WTC11 (cell line): ENCODE data around the gene ZNF33A. TPM values are rescaled to one million over a fixed set of nuclear protein-coding genes. Genes with fewer than 3 reads are reported as not detected.

Experiments used
- ATAC-seq: fragments of 200-7000 bp; cut with Tn5 transposase; 2 replicates; pipeline ENCODE4 v1.10.0; 2021; ENCODE audit warnings: mild to moderate bottlenecking, moderate library complexity
- CTCF ChIA-PET: fragments of 300-600 bp; sonication (Branson Sonifier 250); formaldehyde crosslinking; loops from one replicate; lab custom pipeline; 2021; ENCODE audit warnings: antibody characterized with exemption; lab: Charles Lee
- POLR2A ChIA-PET: fragments of 350-600 bp; sonication (Branson Sonifier 250); formaldehyde crosslinking; loops from one replicate; lab custom pipeline; 2021; ENCODE audit warnings: antibody characterized with exemption; lab: Charles Lee
- DNase-seq: peaks from one replicate; pipeline ENCODE4 v3.0.0; 2021; ENCODE audit warnings: low spot score
- H3K27ac Mint-ChIP-seq: 2 replicates; pipeline ENCODE4 v1.8.0; 2021; ENCODE audit warnings: mixed read lengths
- H3K27me3 Mint-ChIP-seq: 2 replicates; pipeline ENCODE4 v1.8.0; 2021; ENCODE audit warnings: low read depth, mild to moderate bottlenecking, moderate library complexity, mixed read lengths
- H3K36me3 Mint-ChIP-seq: 2 replicates; pipeline ENCODE4 v1.8.0; 2021; ENCODE audit warnings: mixed read lengths
- H3K4me1 Mint-ChIP-seq: 2 replicates; pipeline ENCODE4 v1.8.0; 2022; ENCODE audit warnings: mixed read lengths
- H3K4me3 Mint-ChIP-seq: 2 replicates; pipeline ENCODE4 v1.8.0; 2021; ENCODE audit warnings: mild to moderate bottlenecking, moderate library complexity, mixed read lengths
- H3K9me3 Mint-ChIP-seq: 2 replicates; pipeline ENCODE4 v1.8.0; 2021; ENCODE audit warnings: mixed read lengths
- CREB1 ChIP-seq: sonication (generic); formaldehyde crosslinking; IDR thresholded peaks from 2 replicates; pipeline ENCODE4 v1.8.0; 2023; ENCODE audit warnings: mild to moderate bottlenecking, missing genetic modification reagents
- CREM ChIP-seq: sonication (generic); formaldehyde crosslinking; IDR thresholded peaks from 2 replicates; pipeline ENCODE4 v1.8.1; 2022; ENCODE audit warnings: mild to moderate bottlenecking, missing genetic modification reagents, moderate library complexity
- ESRRA ChIP-seq: sonication (generic); formaldehyde crosslinking; IDR thresholded peaks from 2 replicates; pipeline ENCODE4 v1.8.1; 2022; ENCODE audit warnings: mild to moderate bottlenecking, missing genetic modification reagents, borderline replicate concordance
- GABPB1 ChIP-seq: sonication (generic); formaldehyde crosslinking; IDR thresholded peaks from 2 replicates; pipeline ENCODE4 v1.8.1; 2023; ENCODE audit warnings: mild to moderate bottlenecking, missing genetic modification reagents
- GRHL2 ChIP-seq: fragments of 250-450 bp; sonication (Bioruptor Pico); IDR thresholded peaks from 2 replicates; pipeline ENCODE4 v1.8.0; 2022; ENCODE audit warnings: mild to moderate bottlenecking, moderate library complexity; ENCODE audit not compliant: insufficient replicate concordance, severe bottlenecking
- JUN ChIP-seq: sonication (generic); formaldehyde crosslinking; IDR thresholded peaks from 2 replicates; pipeline ENCODE4 v1.8.0; 2023; ENCODE audit warnings: mild to moderate bottlenecking, missing genetic modification reagents
- NFE2L1 ChIP-seq: sonication (generic); formaldehyde crosslinking; IDR thresholded peaks from 2 replicates; pipeline ENCODE4 v1.8.1; 2023; ENCODE audit warnings: missing genetic modification reagents
- NR1H2 ChIP-seq: sonication (generic); formaldehyde crosslinking; IDR thresholded peaks from 2 replicates; pipeline ENCODE4 v1.9.0; 2021; ENCODE audit warnings: mild to moderate bottlenecking, moderate library complexity, missing genetic modification reagents
- NR2C2 ChIP-seq: sonication (generic); formaldehyde crosslinking; IDR thresholded peaks from 2 replicates; pipeline ENCODE4 v1.8.0; 2022; ENCODE audit warnings: mild to moderate bottlenecking, missing genetic modification reagents
- ZNF138 ChIP-seq: sonication (generic); formaldehyde crosslinking; conservative IDR thresholded peaks from 2 replicates; pipeline ENCODE4 v1.8.1; 2022; ENCODE audit warnings: mild to moderate bottlenecking, moderate library complexity, missing genetic modification reagents
- ZNF396 ChIP-seq: fragments of 250-450 bp; sonication (Bioruptor Pico); IDR thresholded peaks from 2 replicates; pipeline ENCODE4 v1.8.0; 2021; ENCODE audit warnings: mild to moderate bottlenecking, moderate library complexity, borderline replicate concordance
- total RNA-seq: library from RNA; stranded (reverse); gene quantifications from 3 replicates; pipeline ENCODE4 v1.2.3, GENCODE V29; 2021
- TF ChIP-seq, protein P1 (sequence below): fragments of 250-450 bp; sonication (Bioruptor Pico); IDR thresholded peaks from 2 replicates; pipeline ENCODE4 v1.9.0; 2021; ENCODE audit warnings: mild to moderate bottlenecking, borderline replicate concordance
- TF ChIP-seq, protein P2 (sequence below): sonication (generic); formaldehyde crosslinking; IDR thresholded peaks from 2 replicates; pipeline ENCODE4 v1.8.1; 2023; ENCODE audit warnings: mild to moderate bottlenecking, missing genetic modification reagents, borderline replicate concordance
- TF ChIP-seq, protein P3 (sequence below): fragments of 200-600 bp; IDR thresholded peaks from 2 replicates; pipeline ENCODE4 v1.8.0; 2022; ENCODE audit warnings: antibody characterized with exemption
- TF ChIP-seq, protein P4 (sequence below): fragments of 250-450 bp; sonication (Bioruptor Pico); IDR thresholded peaks from 2 replicates; pipeline ENCODE4 v1.9.0; 2021; ENCODE audit warnings: mild to moderate bottlenecking
- TF ChIP-seq, protein P5 (sequence below): sonication (generic); formaldehyde crosslinking; IDR thresholded peaks from 2 replicates; pipeline ENCODE4 v1.8.0; 2023; ENCODE audit warnings: mild to moderate bottlenecking, missing genetic modification reagents

Gene ZNF33A
- total RNA-seq, 1 experiment from 2014 or later: 32.2 TPM

DNA sequence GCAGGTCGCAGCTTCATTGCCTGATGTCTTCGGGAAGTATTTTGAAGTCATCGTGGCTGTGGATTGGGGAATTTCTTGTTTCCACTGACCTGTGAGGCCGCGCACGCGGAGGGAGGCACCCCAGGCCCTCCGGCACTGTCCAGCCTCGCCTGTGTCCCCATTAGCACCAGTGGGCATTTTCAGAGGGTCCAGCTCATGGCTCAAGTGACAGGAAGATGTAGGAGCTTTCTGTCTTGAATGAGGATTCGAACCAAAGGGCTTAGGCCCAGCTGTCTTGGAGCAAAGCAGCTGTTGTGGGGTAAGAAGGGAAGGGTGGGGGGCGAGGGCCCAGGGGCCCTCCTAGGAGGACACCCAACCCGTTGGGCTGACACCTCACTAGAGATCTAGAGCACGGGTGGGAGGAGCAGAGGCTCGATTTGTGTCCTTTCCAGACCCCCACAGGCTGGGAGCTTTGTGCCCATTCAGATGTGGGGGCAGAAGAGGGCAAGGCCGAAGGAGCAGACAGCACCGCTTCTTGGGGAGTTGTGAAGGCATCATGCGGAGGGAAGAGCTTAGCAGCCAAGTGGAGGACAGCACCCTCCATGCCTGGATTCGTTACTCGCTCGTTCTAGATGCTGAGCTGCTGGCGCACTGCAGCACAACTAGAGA lies 84.6 kb downstream of the ZNF33A start (continued):
- TF ChIP-seq GABPB1 (no peak), NR2C2 (CRISPR knock-in tag) (no peak), ESRRA (no peak)

DNA sequence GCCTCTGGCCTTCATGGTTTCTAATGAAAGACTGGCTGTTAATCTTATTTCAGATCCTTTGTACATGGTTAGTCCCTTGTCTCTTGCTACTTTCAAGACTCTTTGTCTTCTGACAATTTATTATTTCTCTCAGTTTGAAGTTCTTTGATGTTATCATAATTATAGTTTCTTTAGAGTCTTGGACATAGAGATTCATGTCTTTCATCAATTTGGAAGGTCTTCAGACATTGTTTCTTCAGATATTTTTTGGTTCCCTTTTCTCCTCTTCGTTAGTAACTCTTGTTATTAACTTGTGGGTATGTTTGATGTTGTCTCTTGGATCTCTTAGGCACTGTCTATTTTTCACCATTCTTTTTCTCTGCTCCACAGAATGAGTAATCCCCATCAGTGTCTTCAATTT lies 92.4 kb downstream of the ZNF33A start:
- Mint-ChIP-seq H3K9me3 (peaks cover 93% of the 10 kb centered on the region), H3K27ac (no peak overlapping the region), H3K4me3 (no peak overlapping the region), H3K4me1 (peaks cover 12% of the 10 kb centered on the region), H3K36me3 (peaks cover 94% of the 10 kb centered on the region), H3K27me3 (peaks cover 25% of the 10 kb centered on the region)
- DNase-seq (no peak), ATAC-seq (no peak)
- POLR2A ChIA-PET: no interaction called here
- CTCF ChIA-PET: no interaction called here
- TF ChIP-seq, protein P1, sequence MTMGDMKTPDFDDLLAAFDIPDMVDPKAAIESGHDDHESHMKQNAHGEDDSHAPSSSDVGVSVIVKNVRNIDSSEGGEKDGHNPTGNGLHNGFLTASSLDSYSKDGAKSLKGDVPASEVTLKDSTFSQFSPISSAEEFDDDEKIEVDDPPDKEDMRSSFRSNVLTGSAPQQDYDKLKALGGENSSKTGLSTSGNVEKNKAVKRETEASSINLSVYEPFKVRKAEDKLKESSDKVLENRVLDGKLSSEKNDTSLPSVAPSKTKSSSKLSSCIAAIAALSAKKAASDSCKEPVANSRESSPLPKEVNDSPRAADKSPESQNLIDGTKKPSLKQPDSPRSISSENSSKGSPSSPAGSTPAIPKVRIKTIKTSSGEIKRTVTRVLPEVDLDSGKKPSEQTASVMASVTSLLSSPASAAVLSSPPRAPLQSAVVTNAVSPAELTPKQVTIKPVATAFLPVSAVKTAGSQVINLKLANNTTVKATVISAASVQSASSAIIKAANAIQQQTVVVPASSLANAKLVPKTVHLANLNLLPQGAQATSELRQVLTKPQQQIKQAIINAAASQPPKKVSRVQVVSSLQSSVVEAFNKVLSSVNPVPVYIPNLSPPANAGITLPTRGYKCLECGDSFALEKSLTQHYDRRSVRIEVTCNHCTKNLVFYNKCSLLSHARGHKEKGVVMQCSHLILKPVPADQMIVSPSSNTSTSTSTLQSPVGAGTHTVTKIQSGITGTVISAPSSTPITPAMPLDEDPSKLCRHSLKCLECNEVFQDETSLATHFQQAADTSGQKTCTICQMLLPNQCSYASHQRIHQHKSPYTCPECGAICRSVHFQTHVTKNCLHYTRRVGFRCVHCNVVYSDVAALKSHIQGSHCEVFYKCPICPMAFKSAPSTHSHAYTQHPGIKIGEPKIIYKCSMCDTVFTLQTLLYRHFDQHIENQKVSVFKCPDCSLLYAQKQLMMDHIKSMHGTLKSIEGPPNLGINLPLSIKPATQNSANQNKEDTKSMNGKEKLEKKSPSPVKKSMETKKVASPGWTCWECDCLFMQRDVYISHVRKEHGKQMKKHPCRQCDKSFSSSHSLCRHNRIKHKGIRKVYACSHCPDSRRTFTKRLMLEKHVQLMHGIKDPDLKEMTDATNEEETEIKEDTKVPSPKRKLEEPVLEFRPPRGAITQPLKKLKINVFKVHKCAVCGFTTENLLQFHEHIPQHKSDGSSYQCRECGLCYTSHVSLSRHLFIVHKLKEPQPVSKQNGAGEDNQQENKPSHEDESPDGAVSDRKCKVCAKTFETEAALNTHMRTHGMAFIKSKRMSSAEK (CRISPR knock-in tag): no peak
- TF ChIP-seq ZNF396 (CRISPR knock-in tag) (no peak), GRHL2 (CRISPR knock-in tag) (no peak), ZNF138 (no peak), CREM (CRISPR knock-in tag) (no peak), NR2C2 (CRISPR knock-in tag) (no peak), JUN (CRISPR knock-in tag) (no peak), CREB1 (no peak), NR1H2 (CRISPR knock-in tag) (no peak), NFE2L1 (CRISPR knock-in tag) (no peak)
- TF ChIP-seq, protein P2, sequence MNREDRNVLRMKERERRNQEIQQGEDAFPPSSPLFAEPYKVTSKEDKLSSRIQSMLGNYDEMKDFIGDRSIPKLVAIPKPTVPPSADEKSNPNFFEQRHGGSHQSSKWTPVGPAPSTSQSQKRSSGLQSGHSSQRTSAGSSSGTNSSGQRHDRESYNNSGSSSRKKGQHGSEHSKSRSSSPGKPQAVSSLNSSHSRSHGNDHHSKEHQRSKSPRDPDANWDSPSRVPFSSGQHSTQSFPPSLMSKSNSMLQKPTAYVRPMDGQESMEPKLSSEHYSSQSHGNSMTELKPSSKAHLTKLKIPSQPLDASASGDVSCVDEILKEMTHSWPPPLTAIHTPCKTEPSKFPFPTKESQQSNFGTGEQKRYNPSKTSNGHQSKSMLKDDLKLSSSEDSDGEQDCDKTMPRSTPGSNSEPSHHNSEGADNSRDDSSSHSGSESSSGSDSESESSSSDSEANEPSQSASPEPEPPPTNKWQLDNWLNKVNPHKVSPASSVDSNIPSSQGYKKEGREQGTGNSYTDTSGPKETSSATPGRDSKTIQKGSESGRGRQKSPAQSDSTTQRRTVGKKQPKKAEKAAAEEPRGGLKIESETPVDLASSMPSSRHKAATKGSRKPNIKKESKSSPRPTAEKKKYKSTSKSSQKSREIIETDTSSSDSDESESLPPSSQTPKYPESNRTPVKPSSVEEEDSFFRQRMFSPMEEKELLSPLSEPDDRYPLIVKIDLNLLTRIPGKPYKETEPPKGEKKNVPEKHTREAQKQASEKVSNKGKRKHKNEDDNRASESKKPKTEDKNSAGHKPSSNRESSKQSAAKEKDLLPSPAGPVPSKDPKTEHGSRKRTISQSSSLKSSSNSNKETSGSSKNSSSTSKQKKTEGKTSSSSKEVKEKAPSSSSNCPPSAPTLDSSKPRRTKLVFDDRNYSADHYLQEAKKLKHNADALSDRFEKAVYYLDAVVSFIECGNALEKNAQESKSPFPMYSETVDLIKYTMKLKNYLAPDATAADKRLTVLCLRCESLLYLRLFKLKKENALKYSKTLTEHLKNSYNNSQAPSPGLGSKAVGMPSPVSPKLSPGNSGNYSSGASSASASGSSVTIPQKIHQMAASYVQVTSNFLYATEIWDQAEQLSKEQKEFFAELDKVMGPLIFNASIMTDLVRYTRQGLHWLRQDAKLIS (CRISPR knock-in tag): no peak
- TF ChIP-seq, protein P3, sequence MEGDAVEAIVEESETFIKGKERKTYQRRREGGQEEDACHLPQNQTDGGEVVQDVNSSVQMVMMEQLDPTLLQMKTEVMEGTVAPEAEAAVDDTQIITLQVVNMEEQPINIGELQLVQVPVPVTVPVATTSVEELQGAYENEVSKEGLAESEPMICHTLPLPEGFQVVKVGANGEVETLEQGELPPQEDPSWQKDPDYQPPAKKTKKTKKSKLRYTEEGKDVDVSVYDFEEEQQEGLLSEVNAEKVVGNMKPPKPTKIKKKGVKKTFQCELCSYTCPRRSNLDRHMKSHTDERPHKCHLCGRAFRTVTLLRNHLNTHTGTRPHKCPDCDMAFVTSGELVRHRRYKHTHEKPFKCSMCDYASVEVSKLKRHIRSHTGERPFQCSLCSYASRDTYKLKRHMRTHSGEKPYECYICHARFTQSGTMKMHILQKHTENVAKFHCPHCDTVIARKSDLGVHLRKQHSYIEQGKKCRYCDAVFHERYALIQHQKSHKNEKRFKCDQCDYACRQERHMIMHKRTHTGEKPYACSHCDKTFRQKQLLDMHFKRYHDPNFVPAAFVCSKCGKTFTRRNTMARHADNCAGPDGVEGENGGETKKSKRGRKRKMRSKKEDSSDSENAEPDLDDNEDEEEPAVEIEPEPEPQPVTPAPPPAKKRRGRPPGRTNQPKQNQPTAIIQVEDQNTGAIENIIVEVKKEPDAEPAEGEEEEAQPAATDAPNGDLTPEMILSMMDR: no peak
- TF ChIP-seq, protein P4, sequence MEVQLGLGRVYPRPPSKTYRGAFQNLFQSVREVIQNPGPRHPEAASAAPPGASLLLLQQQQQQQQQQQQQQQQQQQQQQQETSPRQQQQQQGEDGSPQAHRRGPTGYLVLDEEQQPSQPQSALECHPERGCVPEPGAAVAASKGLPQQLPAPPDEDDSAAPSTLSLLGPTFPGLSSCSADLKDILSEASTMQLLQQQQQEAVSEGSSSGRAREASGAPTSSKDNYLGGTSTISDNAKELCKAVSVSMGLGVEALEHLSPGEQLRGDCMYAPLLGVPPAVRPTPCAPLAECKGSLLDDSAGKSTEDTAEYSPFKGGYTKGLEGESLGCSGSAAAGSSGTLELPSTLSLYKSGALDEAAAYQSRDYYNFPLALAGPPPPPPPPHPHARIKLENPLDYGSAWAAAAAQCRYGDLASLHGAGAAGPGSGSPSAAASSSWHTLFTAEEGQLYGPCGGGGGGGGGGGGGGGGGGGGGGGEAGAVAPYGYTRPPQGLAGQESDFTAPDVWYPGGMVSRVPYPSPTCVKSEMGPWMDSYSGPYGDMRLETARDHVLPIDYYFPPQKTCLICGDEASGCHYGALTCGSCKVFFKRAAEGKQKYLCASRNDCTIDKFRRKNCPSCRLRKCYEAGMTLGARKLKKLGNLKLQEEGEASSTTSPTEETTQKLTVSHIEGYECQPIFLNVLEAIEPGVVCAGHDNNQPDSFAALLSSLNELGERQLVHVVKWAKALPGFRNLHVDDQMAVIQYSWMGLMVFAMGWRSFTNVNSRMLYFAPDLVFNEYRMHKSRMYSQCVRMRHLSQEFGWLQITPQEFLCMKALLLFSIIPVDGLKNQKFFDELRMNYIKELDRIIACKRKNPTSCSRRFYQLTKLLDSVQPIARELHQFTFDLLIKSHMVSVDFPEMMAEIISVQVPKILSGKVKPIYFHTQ (CRISPR knock-in tag): no peak
- TF ChIP-seq, protein P5, sequence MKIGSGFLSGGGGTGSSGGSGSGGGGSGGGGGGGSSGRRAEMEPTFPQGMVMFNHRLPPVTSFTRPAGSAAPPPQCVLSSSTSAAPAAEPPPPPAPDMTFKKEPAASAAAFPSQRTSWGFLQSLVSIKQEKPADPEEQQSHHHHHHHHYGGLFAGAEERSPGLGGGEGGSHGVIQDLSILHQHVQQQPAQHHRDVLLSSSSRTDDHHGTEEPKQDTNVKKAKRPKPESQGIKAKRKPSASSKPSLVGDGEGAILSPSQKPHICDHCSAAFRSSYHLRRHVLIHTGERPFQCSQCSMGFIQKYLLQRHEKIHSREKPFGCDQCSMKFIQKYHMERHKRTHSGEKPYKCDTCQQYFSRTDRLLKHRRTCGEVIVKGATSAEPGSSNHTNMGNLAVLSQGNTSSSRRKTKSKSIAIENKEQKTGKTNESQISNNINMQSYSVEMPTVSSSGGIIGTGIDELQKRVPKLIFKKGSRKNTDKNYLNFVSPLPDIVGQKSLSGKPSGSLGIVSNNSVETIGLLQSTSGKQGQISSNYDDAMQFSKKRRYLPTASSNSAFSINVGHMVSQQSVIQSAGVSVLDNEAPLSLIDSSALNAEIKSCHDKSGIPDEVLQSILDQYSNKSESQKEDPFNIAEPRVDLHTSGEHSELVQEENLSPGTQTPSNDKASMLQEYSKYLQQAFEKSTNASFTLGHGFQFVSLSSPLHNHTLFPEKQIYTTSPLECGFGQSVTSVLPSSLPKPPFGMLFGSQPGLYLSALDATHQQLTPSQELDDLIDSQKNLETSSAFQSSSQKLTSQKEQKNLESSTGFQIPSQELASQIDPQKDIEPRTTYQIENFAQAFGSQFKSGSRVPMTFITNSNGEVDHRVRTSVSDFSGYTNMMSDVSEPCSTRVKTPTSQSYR (CRISPR knock-in tag): no peak
